H9 (cell line): ENCODE data around the gene CCNQ. TPM values are rescaled to one million over a fixed set of nuclear protein-coding genes. Genes with fewer than 3 reads are reported as not detected.

ENCODE experiments used
- DNase-seq: peaks from one replicate; pipeline ENCODE4 v3.0.0-alpha.2; 2017
- H2AFZ ChIP-seq: one replicate; pipeline ENCODE4 v1.6.1; 2013; ENCODE audit warnings: mild to moderate bottlenecking, low read length, control low read depth, moderate library complexity
- H2AK5ac ChIP-seq: 2 replicates; pipeline ENCODE4 v1.6.1; 2013; ENCODE audit warnings: low read length, control low read depth, mixed read lengths; ENCODE audit not compliant: insufficient read length
- H2BK120ac ChIP-seq: one replicate; pipeline ENCODE4 v1.6.1; 2013; ENCODE audit warnings: low read depth, mild to moderate bottlenecking, low read length, control low read depth, inconsistent platforms; ENCODE audit not compliant: poor library complexity, severe bottlenecking
- H2BK12ac ChIP-seq: 2 replicates; pipeline ENCODE4 v1.6.1; 2013; ENCODE audit warnings: low read length, control low read depth, mixed read lengths, low read depth; ENCODE audit not compliant: insufficient read length
- H2BK15ac ChIP-seq: 2 replicates; pipeline ENCODE4 v1.6.1; 2013; ENCODE audit warnings: low read depth, low read length, control low read depth
- H2BK20ac ChIP-seq: one replicate; pipeline ENCODE4 v1.6.1; 2013; ENCODE audit warnings: low read depth, mild to moderate bottlenecking, low read length, control low read depth, inconsistent platforms; ENCODE audit not compliant: poor library complexity, severe bottlenecking
- H2BK5ac ChIP-seq: 2 replicates; pipeline ENCODE4 v1.6.1; 2013; ENCODE audit warnings: low read length, control low read depth, mixed read lengths; ENCODE audit not compliant: insufficient read length
- H3K14ac ChIP-seq: 2 replicates; pipeline ENCODE4 v1.6.1; 2013; ENCODE audit warnings: low read length, control low read depth; ENCODE audit not compliant: insufficient read depth
- H3K18ac ChIP-seq: 2 replicates; pipeline ENCODE4 v1.6.1; 2013; ENCODE audit warnings: low read depth, mild to moderate bottlenecking, mixed read lengths, low read length, control low read depth; ENCODE audit not compliant: insufficient read length
- H3K23ac ChIP-seq: 2 replicates; pipeline ENCODE4 v1.6.1; 2013; ENCODE audit warnings: low read length, control low read depth, mixed read lengths, low read depth; ENCODE audit not compliant: insufficient read length
- H3K23me2 ChIP-seq: 2 replicates; pipeline ENCODE4 v1.6.1; 2013; ENCODE audit warnings: low read depth, mild to moderate bottlenecking, mixed read lengths, low read length, control low read depth; ENCODE audit not compliant: insufficient read length, poor library complexity, severe bottlenecking
- H3K27ac ChIP-seq: 2 replicates; pipeline ENCODE4 v1.5.1; 2013; ENCODE audit warnings: low read length, control low read depth, mixed read lengths, low read depth; ENCODE audit not compliant: insufficient read length
- H3K27me3 ChIP-seq: 2 replicates; pipeline ENCODE4 v1.6.1; 2013; ENCODE audit warnings: low read length, control low read depth, inconsistent platforms; ENCODE audit not compliant: insufficient read depth
- H3K4ac ChIP-seq: 2 replicates; pipeline ENCODE4 v1.6.1; 2013; ENCODE audit warnings: low read depth, mild to moderate bottlenecking, control low read depth, inconsistent platforms, low read length, moderate library complexity
- H3K4me1 ChIP-seq: 2 replicates; pipeline ENCODE4 v1.6.1; 2013; ENCODE audit warnings: low read length, control low read depth, inconsistent platforms; ENCODE audit not compliant: insufficient read depth
- H3K4me2 ChIP-seq: 2 replicates; pipeline ENCODE4 v1.6.1; 2013; ENCODE audit warnings: low read length, control low read depth, mixed read lengths; ENCODE audit not compliant: insufficient read length, insufficient read depth
- H3K56ac ChIP-seq: 2 replicates; pipeline ENCODE4 v1.6.1; 2013; ENCODE audit warnings: low read depth, mild to moderate bottlenecking, mixed read lengths, low read length, control low read depth; ENCODE audit not compliant: insufficient read length
- H3K79me1 ChIP-seq: 2 replicates; pipeline ENCODE4 v1.6.1; 2013; ENCODE audit warnings: low read depth, mild to moderate bottlenecking, moderate library complexity, low read length, control low read depth, inconsistent platforms; ENCODE audit not compliant: insufficient read depth, poor library complexity, severe bottlenecking
- H3K79me2 ChIP-seq: 2 replicates; pipeline ENCODE4 v1.6.1; 2013; ENCODE audit warnings: low read length, control low read depth, inconsistent platforms; ENCODE audit not compliant: insufficient read depth
- H3K9ac ChIP-seq: 2 replicates; pipeline ENCODE4 v1.6.1; 2013; ENCODE audit warnings: low read length, control low read depth, mixed read lengths; ENCODE audit not compliant: insufficient read length; ENCODE audit errors: extremely low read depth
- H3K9me3 ChIP-seq: one replicate; pipeline ENCODE4 v1.6.1; 2013; ENCODE audit warnings: low read depth, low read length, inconsistent platforms; ENCODE audit not compliant: control insufficient read depth
- H3T11ph ChIP-seq: one replicate; pipeline ENCODE4 v1.6.1; 2013; ENCODE audit warnings: mild to moderate bottlenecking, low read length, control low read depth, inconsistent platforms
- H4K20me1 ChIP-seq: one replicate; pipeline ENCODE4 v1.6.1; 2013; ENCODE audit not compliant: control insufficient read depth, insufficient read length, insufficient read depth
- H4K5ac ChIP-seq: 2 replicates; pipeline ENCODE4 v1.6.1; 2013; ENCODE audit warnings: low read depth, mild to moderate bottlenecking, mixed read lengths, low read length, control low read depth; ENCODE audit not compliant: insufficient read length
- H4K8ac ChIP-seq: replicated peaks from 2 replicates; pipeline ENCODE4 v1.6.1; 2013; ENCODE audit warnings: low read length, control low read depth, mixed read lengths, low read depth; ENCODE audit not compliant: insufficient read length
- H4K91ac ChIP-seq: 2 replicates; pipeline ENCODE4 v1.6.1; 2013; ENCODE audit warnings: low read depth, mild to moderate bottlenecking, moderate library complexity, mixed read lengths, low read length, control low read depth; ENCODE audit not compliant: insufficient read length
- H3K27ac Mint-ChIP-seq, 3 experiments: 2 replicates in 2 of 3; 3 replicates in 1 of 3; pipeline ENCODE4 v1.8.0; 2020 to 2021; ENCODE audit warnings: mixed read lengths in 3 of 3, mild to moderate bottlenecking in 1 of 3, moderate library complexity in 1 of 3
- H3K27me3 Mint-ChIP-seq: 2 replicates; pipeline ENCODE4 v1.8.0; 2021; ENCODE audit warnings: low read depth, mild to moderate bottlenecking, moderate library complexity, mixed read lengths
- H3K36me3 Mint-ChIP-seq, 3 experiments: 2 replicates in 2 of 3; 3 replicates in 1 of 3; pipeline ENCODE4 v1.8.0; 2020 to 2021; ENCODE audit warnings: low read depth in 3 of 3, mixed read lengths in 3 of 3; ENCODE audit not compliant: insufficient read depth in 1 of 3
- H3K4me1 Mint-ChIP-seq, 2 experiments: 2 replicates each; pipeline ENCODE4 v1.8.0; 2020; ENCODE audit warnings: mixed read lengths in 2 of 2
- H3K4me3 Mint-ChIP-seq, 2 experiments: 2 replicates in 1 of 2; 3 replicates in 1 of 2; pipeline ENCODE4 v1.8.0; 2020 to 2021; ENCODE audit warnings: mild to moderate bottlenecking in 2 of 2, mixed read lengths in 2 of 2, moderate library complexity in 1 of 2
- H3K9me3 Mint-ChIP-seq, 2 experiments: 2 replicates in 1 of 2; 3 replicates in 1 of 2; pipeline ENCODE4 v1.8.0; 2020; ENCODE audit warnings: mild to moderate bottlenecking in 2 of 2, mixed read lengths in 2 of 2, moderate library complexity in 1 of 2
- CTCF ChIP-seq: fragments of 200-600 bp; sonication (generic); conservative IDR thresholded peaks from 3 replicates; pipeline ENCODE4 v1.8.0; 2021; ENCODE audit warnings: antibody characterized with exemption, mild to moderate bottlenecking
- WGBS: extraction: QIAGEN DNeasy Blood & Tissue Kit; methylation state at CpG from one replicate; pipeline ENCODE4 v1.1.7; 2013; ENCODE audit warnings: missing lambda C conversion rate, low lambda C conversion rate, mixed read lengths; ENCODE audit not compliant: insufficient read length; ENCODE audit errors: extremely low coverage; 5-methylcytosine and 5-hydroxymethylcytosine counted together
- total RNA-seq: library from RNA; stranded (reverse); gene quantifications from 2 replicates; pipeline ENCODE4 v1.2.1, GENCODE V29; 2021

The CCNQ gene
- total RNA-seq, 1 experiment from 2014 or later, result 18.4 TPM

GRCh38 chrX:153603131-153603656, 4.3 kb upstream of the CCNQ start:
- H3K23me2 ChIP-seq, result peaks cover 10% of the 10 kb centered on the region
- H2BK20ac ChIP-seq, result no peak overlapping the region
- no peak overlapping the region for H3K18ac ChIP-seq
- H3K4me1 Mint-ChIP-seq, result peaks cover 7 to 8% of the 10 kb centered on the region in 2 experiments
- H4K5ac ChIP-seq, result no peak overlapping the region
- peaks cover 53% of the 10 kb centered on the region for H3K27me3 Mint-ChIP-seq
- no peak for DNase-seq
- no peak for TF ChIP-seq CTCF
- H3K14ac ChIP-seq, result no peak overlapping the region
- H3K27ac Mint-ChIP-seq, result no peak overlapping the region
- H3K27ac ChIP-seq, result no peak overlapping the region
- no peak overlapping the region for H4K8ac ChIP-seq
- no peaks in the 10 kb centered on the region for H3K4me1 ChIP-seq
- peak overlapping the region in 1 of 2 experiments; percentile 23; a peak in 1 of 5 replicates for H3K4me3 Mint-ChIP-seq
- H4K91ac ChIP-seq, result no peak overlapping the region
- WGBS, result no CpG with 5 or more reads among the region's 17 CpGs
- H3K4ac ChIP-seq, result no peak overlapping the region
- H3K56ac ChIP-seq, result no peak overlapping the region
- H3K36me3 Mint-ChIP-seq, result peaks cover 0 to 5% (median 4%) of the 10 kb centered on the region in 3 experiments; a peak in 3 of 7 replicates
- peaks cover 20% of the 10 kb centered on the region for H3K9me3 ChIP-seq
- no peaks in the 10 kb centered on the region for H3K79me1 ChIP-seq
- H2BK5ac ChIP-seq, result no peak overlapping the region
- H2BK15ac ChIP-seq, result no peak overlapping the region
- no peak overlapping the region for H2BK120ac ChIP-seq
- no peaks in the 10 kb centered on the region for H3K27me3 ChIP-seq
- no peaks in the 10 kb centered on the region for H4K20me1 ChIP-seq
- H3K9me3 Mint-ChIP-seq, result peaks cover 73 to 80% of the 10 kb centered on the region in 2 experiments
- H3K9ac ChIP-seq, result no peak overlapping the region
- H3K79me2 ChIP-seq, result no peaks in the 10 kb centered on the region
- no peak overlapping the region for H3K23ac ChIP-seq
- H3T11ph ChIP-seq, result no peak overlapping the region
- H2AFZ ChIP-seq, result no peak overlapping the region
- no peak overlapping the region for H3K4me2 ChIP-seq
- H2BK12ac ChIP-seq, result no peak overlapping the region
- H2AK5ac ChIP-seq, result no peak overlapping the region
